NOMO-1 treated with DMSO at 0.1 percent for 48 hours (cell line): ENCODE data around the gene NPTXR.
"Not testable (repeated sequence)": the region's sequence is repeated elsewhere in the genome, so short reads cannot be mapped to it uniquely, and the experiment has no call there.

Experiments
- DNase-seq: peaks from one replicate; lab custom pipeline; 2025; ENCODE audit not compliant: unreplicated experiment; lab: John Stamatoyannopoulos, UW

NPTXR gene

GRCh38 chr22:38868886-38869381 lies 25.1 kb upstream of the NPTXR start:
- DNase-seq = peak; percentile 38

GRCh38 chr22:38868286-38868721 lies 24.5 kb upstream of the NPTXR start:
- DNase-seq = no peak

- no peak for DNase-seq
These were observed 23.9 kb upstream of the NPTXR start for GRCh38 chr22:38867471-38868285.

GRCh38 chr22:38867124-38867455 lies 23.3 kb upstream of the NPTXR start:
- no peak for DNase-seq

- DNase-seq = no peak
These were observed 22.7 kb upstream of the NPTXR start for GRCh38 chr22:38866399-38867123.

- no peak for DNase-seq
These were observed 22.2 kb upstream of the NPTXR start for GRCh38 chr22:38866024-38866398.

GRCh38 chr22:38865201-38866023 lies 21.6 kb upstream of the NPTXR start:
- no peak for DNase-seq

- DNase-seq = no peak
These were observed 20.7 kb upstream of the NPTXR start for GRCh38 chr22:38864361-38865191.

- DNase-seq = no peak
These were observed 19.8 kb upstream of the NPTXR start for GRCh38 chr22:38863531-38864131.

- no peak for DNase-seq
These were observed 18.8 kb upstream of the NPTXR start for GRCh38 chr22:38862375-38863329.

GRCh38 chr22:38861927-38862326 lies 18.1 kb upstream of the NPTXR start:
- DNase-seq = no peak

- no peak for DNase-seq
These were observed 17.5 kb upstream of the NPTXR start for GRCh38 chr22:38861170-38861876.

- no peak for DNase-seq
These were observed 16.7 kb upstream of the NPTXR start for GRCh38 chr22:38860283-38861169.

GRCh38 chr22:38859581-38860282 lies 15.9 kb upstream of the NPTXR start:
- no peak for DNase-seq

GRCh38 chr22:38858492-38858891 lies 14.7 kb upstream of the NPTXR start:
- DNase-seq = no peak

- not testable (repeated sequence) for DNase-seq
These were observed 10.6 kb upstream of the NPTXR start for GRCh38 chr22:38854476-38854875.

GRCh38 chr22:38853883-38854282 lies 10.1 kb upstream of the NPTXR start:
- not testable (repeated sequence) for DNase-seq
